Measurements from ENCODE around the gene ATP6V1F.

ATP6V1F gene

GRCh38 chr7:128848289-128849155 lies 14.1 kb upstream of the ATP6V1F start:
- no peak for DNase-seq (ENCODE audit: low spot score)

GRCh38 chr7:128849156-128849515 lies 13.5 kb upstream of the ATP6V1F start:
- DNase-seq (ENCODE audit: low spot score) = no peak

- no peak for DNase-seq (ENCODE audit: low spot score)
Observed at GRCh38 chr7:128849804-128850490, 12.7 kb upstream of the ATP6V1F start.

GRCh38 chr7:128852537-128853254 lies 10.0 kb upstream of the ATP6V1F start:
- DNase-seq (ENCODE audit: low spot score) = no peak

GRCh38 chr7:128853799-128854198 lies 8.9 kb upstream of the ATP6V1F start:
- no peak for DNase-seq (ENCODE audit: low spot score)

GRCh38 chr7:128854396-128854795 lies 8.3 kb upstream of the ATP6V1F start:
- DNase-seq (ENCODE audit: low spot score) = no peak

- DNase-seq (ENCODE audit: low spot score) = no peak
Observed at GRCh38 chr7:128855559-128855958, 7.1 kb upstream of the ATP6V1F start.

GRCh38 chr7:128856001-128856718 lies 6.5 kb upstream of the ATP6V1F start:
- DNase-seq (ENCODE audit: low spot score) = no peak

- peak; percentile 47 for DNase-seq (ENCODE audit: low spot score)
Observed at GRCh38 chr7:128858380-128859231, 4.0 kb upstream of the ATP6V1F start.

- DNase-seq (ENCODE audit: low spot score) = no peak
Observed at GRCh38 chr7:128859232-128860157, 3.2 kb upstream of the ATP6V1F start.

- DNase-seq (ENCODE audit: low spot score) = peak; percentile 70
Observed at GRCh38 chr7:128860158-128861073, 2.2 kb upstream of the ATP6V1F start.

GRCh38 chr7:128861957-128862570 lies 592 bp upstream of the ATP6V1F start:
- DNase-seq (ENCODE audit: low spot score) = no peak

- peak; percentile 84 for DNase-seq (ENCODE audit: low spot score)
Observed at GRCh38 chr7:128863433-128863989, 855 bp downstream of the ATP6V1F start.

- no peak for DNase-seq (ENCODE audit: low spot score)
Observed at GRCh38 chr7:128865303-128865702, 2.6 kb downstream of the ATP6V1F start.

- no peak for DNase-seq (ENCODE audit: low spot score)
Observed at GRCh38 chr7:128865996-128866877, 3.6 kb downstream of the ATP6V1F start.

GRCh38 chr7:128867241-128867640 lies 4.6 kb downstream of the ATP6V1F start:
- no peak for DNase-seq (ENCODE audit: low spot score)

Data from GM03348 (cell line).